ENCODE results near the gene FEN1. TPM values are rescaled to one million over a fixed set of nuclear protein-coding genes. Genes with fewer than 3 reads are reported as not detected.

The FEN1 gene
- total and polyA plus RNA-seq, 8 donors, result 4.2 to 24.6 (median 10.0) TPM; not detected in 1

- intact Hi-C loops (cut with DNase I; ENCODE audit: low total_unique reads), result no loop called here
- no peak for TF ChIP-seq CTCF (IDR thresholded peaks at IDR 0.05)
- no peak for TF ChIP-seq POLR2AphosphoS5 (IDR thresholded peaks at IDR 0.05)
- no peak for TF ChIP-seq POLR2A (IDR thresholded peaks at IDR 0.05)
- no peak for TF ChIP-seq EP300 (IDR thresholded peaks at IDR 0.05)
- 85 to 88% (median 85%) methylated on average over 16 of the region's 16 CpGs for WGBS, 5 donors
- no peaks in the 10 kb centered on the region for H3K4me1 ChIP-seq
- H3K9me3 ChIP-seq, result no peaks in the 10 kb centered on the region
- peaks cover 0 to 83% (median 25%) of the 10 kb centered on the region in 4 donors for H3K36me3 ChIP-seq
- DNase-seq, result no peak
- H3K27ac ChIP-seq, result no peak overlapping the region
- H3K27me3 ChIP-seq, result no peaks in the 10 kb centered on the region
- H3K4me3 ChIP-seq, result no peak overlapping the region
Measured at GRCh38 chr11:61844909-61845565, 52.3 kb downstream of the FEN1 start.

GRCh38 chr11:61846362-61847020 lies 53.8 kb downstream of the FEN1 start:
- intact Hi-C loops (cut with DNase I; ENCODE audit: low total_unique reads), result no loop called here
- Histone ChIP-seq H3K36me3 (peaks cover 0 to 82% (median 26%) of the 10 kb centered on the region in 4 donors), H3K27me3 (no peaks in the 10 kb centered on the region), H3K4me3 (no peak overlapping the region), H3K9me3 (no peaks in the 10 kb centered on the region), H3K27ac (no peak overlapping the region), H3K4me1 (no peaks in the 10 kb centered on the region)
- TF ChIP-seq CTCF (IDR thresholded peaks at IDR 0.05) (no peak), POLR2AphosphoS5 (IDR thresholded peaks at IDR 0.05) (no peak), POLR2A (IDR thresholded peaks at IDR 0.05) (no peak), EP300 (IDR thresholded peaks at IDR 0.05) (no peak)
- WGBS, 5 donors, result 86 to 89% (median 87%) methylated on average over 10 of the region's 10 CpGs
- no peak for DNase-seq

Other genes with a start within 250 kb of the FEN1 start
- gene SYT7, start 211.8 kb upstream of the FEN1 start, total RNA-seq, result 1 to 10 TPM in 3 of 5 donors, under 1 TPM in 1, not detected in 1; 0.92 to 8.4 (median 2.9) TPM
- gene SYT7, start 211.8 kb upstream of the FEN1 start, polyA plus RNA-seq, result 1 to 10 TPM; 1.2 to 1.5 (median 1.4) TPM
- gene DAGLA, start 112.5 kb upstream of the FEN1 start, total RNA-seq, result 10 to 100 TPM in 1 of 5 donors, 1 to 10 TPM in 2, under 1 TPM in 2; under 0.01 to 27.2 (median 1.3) TPM
- 1 to 10 TPM in 1 of 3 donors, under 1 TPM in 2; 0.15 to 3.2 (median 0.75) TPM for gene DAGLA, start 112.5 kb upstream of the FEN1 start, polyA plus RNA-seq
- gene MYRF, start 40.3 kb upstream of the FEN1 start, total RNA-seq, result 100 to 1,000 TPM in 3 of 5 donors, 10 to 100 TPM in 1, 1 to 10 TPM in 1; 6.4 to 527 (median 240) TPM
- gene MYRF, start 40.3 kb upstream of the FEN1 start, polyA plus RNA-seq, result 10 to 100 TPM; 19.0 to 45.9 (median 20.5) TPM
- gene TMEM258, start 312 bp upstream of the FEN1 start, total RNA-seq, result 10 to 100 TPM in 4 of 5 donors, not detected in 1; 24.1 to 50.3 (median 42.8) TPM
- 100 to 1,000 TPM; 184 to 274 (median 210) TPM for gene TMEM258, start 312 bp upstream of the FEN1 start, polyA plus RNA-seq
- gene FADS1, start 24.1 kb downstream of the FEN1 start, total RNA-seq, result 10 to 100 TPM in 4 of 5 donors, not detected in 1; 11.7 to 56.5 (median 17.3) TPM
- 1 to 10 TPM; 1.8 to 6.4 (median 4.1) TPM for gene FADS1, start 24.1 kb downstream of the FEN1 start, polyA plus RNA-seq
- 10 to 100 TPM in 3 of 5 donors, 1 to 10 TPM in 1, not detected in 1; 9.6 to 15.2 (median 14.0) TPM for gene FADS2, start 35.4 kb downstream of the FEN1 start, total RNA-seq
- 10 to 100 TPM in 1 of 3 donors, 1 to 10 TPM in 2; 3.5 to 17.1 (median 6.4) TPM for gene FADS2, start 35.4 kb downstream of the FEN1 start, polyA plus RNA-seq
- gene FADS3, start 98.6 kb downstream of the FEN1 start, total RNA-seq, result 100 to 1,000 TPM in 1 of 5 donors, 10 to 100 TPM in 3, 1 to 10 TPM in 1; 2.6 to 140 (median 22.8) TPM
- 10 to 100 TPM in 1 of 3 donors, 1 to 10 TPM in 2; 7.5 to 23.3 (median 7.9) TPM for gene FADS3, start 98.6 kb downstream of the FEN1 start, polyA plus RNA-seq
- 10 to 100 TPM in 2 of 5 donors, 1 to 10 TPM in 1, under 1 TPM in 1, not detected in 1; 0.58 to 12.8 (median 7.1) TPM for gene RAB3IL1, start 124.7 kb downstream of the FEN1 start, total RNA-seq
- 10 to 100 TPM in 2 of 3 donors, 1 to 10 TPM in 1; 5.3 to 13.3 (median 11.6) TPM for gene RAB3IL1, start 124.7 kb downstream of the FEN1 start, polyA plus RNA-seq
- 10 to 100 TPM in 2 of 5 donors, 1 to 10 TPM in 2, not detected in 1; 1.2 to 27.4 (median 6.6) TPM for gene BEST1, start 157.4 kb downstream of the FEN1 start, total RNA-seq
- gene BEST1, start 157.4 kb downstream of the FEN1 start, polyA plus RNA-seq, result 1 to 10 TPM; 3.4 to 3.8 (median 3.7) TPM
- 1,000 to 10,000 TPM in 4 of 5 donors, 100 to 1,000 TPM in 1; 703 to 2,177 (median 1,757) TPM for gene FTH1, start 174.7 kb downstream of the FEN1 start, total RNA-seq
- 1,000 to 10,000 TPM; 4,996 to 8,523 (median 5,775) TPM for gene FTH1, start 174.7 kb downstream of the FEN1 start, polyA plus RNA-seq

Measured in stomach (tissue), 9 donors.